Pancreas (tissue), 10 donors: ENCODE data around the gene FRYL. TPM values are rescaled to one million over a fixed set of nuclear protein-coding genes. Genes with fewer than 3 reads are reported as not detected.

Experiments
- ATAC-seq, 4 donors: fragments of 200-7000 bp; cut with Tn5 transposase; one replicate each; pipeline versions ENCODE4 v1.8.0 to v1.9.1; 2020; ENCODE audit warnings: mild to moderate bottlenecking in 4 of 4, moderate library complexity in 4 of 4
- DNase-seq, 6 donors: peaks; one replicate each; pipeline ENCODE4 v3.0.0-alpha.2; 2020
- FAIRE-seq: peaks from 2 replicates; lab custom pipeline; 2012; peaks lifted over from hg19 to GRCh38; lab: Jason Lieb, UNC
- H3K27ac ChIP-seq, 4 donors: fragments of 200-600 bp; sonication (generic); 1 replicate in 3 of 4; 2 replicates in 1 of 4; pipeline versions ENCODE4 v1.5.0 to v1.8.0; 2020
- H3K27me3 ChIP-seq, 4 donors: fragments of 200-600 bp; one replicate each; pipeline ENCODE4 v1.8.0; 2021
- H3K36me3 ChIP-seq, 3 donors: fragments of 200-600 bp; sonication (generic) in 1 of 3; one replicate each; pipeline versions ENCODE4 v1.5.0 to v1.8.0; 2020 to 2021
- H3K4me1 ChIP-seq, 3 donors: fragments of 200-600 bp; one replicate each; pipeline ENCODE4 v1.8.0; 2021
- H3K4me3 ChIP-seq, 4 donors: fragments of 200-600 bp; sonication (generic) in 2 of 4; one replicate each; pipeline versions ENCODE4 v1.5.0 to v1.8.0; 2020 to 2021
- H3K9me3 ChIP-seq, 4 donors: fragments of 200-600 bp; one replicate each; pipeline ENCODE4 v1.8.0; 2021
- CTCF ChIP-seq, 4 donors: fragments of 200-600 bp; sonication (generic) in 3 of 4; IDR thresholded peaks; one replicate each; pipeline versions ENCODE4 v1.5.0 to v1.8.0; 2021; ENCODE audit warnings: antibody characterized with exemption in 4 of 4
- WGBS, 2 donors: extraction: QIAGEN DNeasy Blood & Tissue Kit; methylation state at CpG; one replicate each; pipeline ENCODE4 v1.1.7; 2013; 5-methylcytosine and 5-hydroxymethylcytosine counted together
- intact Hi-C, 3 donors: fragments of 100-400 bp; cut with DNase I; formaldehyde crosslinking; loops; one replicate each; pipeline versions ENCODE4 v1.11.1 to v1.14.2; 2022
- polyA plus RNA-seq, 2 donors: library from polyadenylated mRNA; stranded (reverse); fragments of 200-250 nt; gene quantifications; one replicate each; pipeline ENCODE4 v1.2.3, GENCODE V29; 2013
- total RNA-seq, 6 donors: library from RNA; stranded (reverse); fragmentation: NEBNext Ultra II Directional in 4 of 6; extraction: Animal tissue kit (Norgen Biotek cat#: 25700) in 4 of 6; gene quantifications; one replicate each; pipeline versions ENCODE4 v1.2.1 to v1.2.4, GENCODE V29; 2021 to 2023
- donor health status: healthy with polysubstance abuse.
- donor health status: DM: no; HTN: no; CAD: no; lungs with moderate emphysema.
- donor health status: DM: no; HTN: no; CAD: no.
- donor health status: control.
- donor health status: control.
- donor health status: Bipolar disorder and iron deficiency.
- donor health status: DM: yes; HTN: yes; CAD: no.
- donor health status: DM: no; HTN: no; CAD: no.
- donor health status: DM: no; HTN: no; CAD: no.
- donor health status: DM: yes; HTN: yes; CAD: no.

Gene FRYL
- total and polyA plus RNA-seq, 8 donors: 9.1 to 38.7 (median 20.7) TPM

DNA sequence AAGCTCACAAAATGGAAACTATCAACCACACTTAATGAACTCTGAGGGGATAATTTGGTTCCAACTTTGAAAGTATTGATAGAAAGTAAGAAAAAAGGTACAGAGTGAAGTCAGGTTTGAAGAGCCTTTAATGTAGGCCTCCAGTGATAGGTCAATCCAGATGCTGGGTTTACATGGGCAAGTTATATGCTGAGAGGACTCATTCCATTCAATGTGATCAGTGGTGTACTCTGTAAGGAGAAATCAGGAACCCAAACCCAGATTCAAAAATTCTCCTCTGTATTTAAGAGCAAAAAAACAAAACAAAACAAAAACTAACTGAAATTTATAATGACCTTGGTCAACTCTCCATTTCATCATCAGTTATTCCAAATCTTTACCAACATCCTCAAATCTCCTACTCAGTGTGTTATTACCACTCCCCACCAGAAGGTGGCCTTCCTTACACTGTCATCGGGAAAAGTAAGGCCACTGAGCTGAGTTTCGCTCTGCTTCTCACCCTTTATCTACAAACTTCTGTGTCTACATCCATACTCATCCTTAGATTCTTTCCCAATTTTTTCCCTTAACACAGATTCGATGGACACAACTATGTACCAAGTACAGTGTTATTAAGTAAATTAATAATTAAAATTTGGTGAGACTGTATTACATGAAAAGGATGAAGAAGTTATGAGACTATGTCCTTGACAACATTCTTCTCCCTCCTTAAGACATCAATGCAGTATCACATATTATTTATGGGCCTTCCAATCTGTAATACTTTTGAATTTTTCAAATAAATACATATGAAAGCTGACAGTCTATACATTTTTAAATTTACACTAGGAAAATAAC, 201.7 kb downstream of the FRYL start:
- intact Hi-C loops: no loop called here
- H3K36me3 ChIP-seq: peaks cover 0 to 12% (median 6%) of the 10 kb centered on the region in 3 donors
- H3K27ac ChIP-seq: no peak overlapping the region
- no peaks in the 10 kb centered on the region for H3K27me3 ChIP-seq
- H3K4me1 ChIP-seq: no peaks in the 10 kb centered on the region
- 1 to 3% methylated on average over 3 of the region's 3 CpGs for WGBS, 2 donors
- FAIRE-seq: peak; percentile 93
- peak in 3 of 6 donors; percentile 32 to 61 (median 39) for DNase-seq
- no peaks in the 10 kb centered on the region for H3K9me3 ChIP-seq
- peak; percentile 61 to 80 (median 73) for TF ChIP-seq CTCF (IDR thresholded peaks at IDR 0.05)
- ATAC-seq: peak; percentile 93 to 99 (median 98)
- H3K4me3 ChIP-seq: no peak overlapping the region

GRCh38 chr4:48575964-48576363, 204.1 kb downstream of the FRYL start:
- Histone ChIP-seq H3K27me3 (no peaks in the 10 kb centered on the region), H3K27ac (no peak overlapping the region), H3K9me3 (no peaks in the 10 kb centered on the region), H3K4me1 (no peaks in the 10 kb centered on the region), H3K36me3 (peaks cover 0 to 6% (median 0%) of the 10 kb centered on the region in 3 donors), H3K4me3 (no peak overlapping the region)
- TF ChIP-seq CTCF (IDR thresholded peaks at IDR 0.05): no peak
- DNase-seq: no peak
- no peak for FAIRE-seq
- intact Hi-C loops: no loop called here
- WGBS, 2 donors: 87 to 90% methylated on average over 6 of the region's 6 CpGs
- no peak for ATAC-seq

DNA sequence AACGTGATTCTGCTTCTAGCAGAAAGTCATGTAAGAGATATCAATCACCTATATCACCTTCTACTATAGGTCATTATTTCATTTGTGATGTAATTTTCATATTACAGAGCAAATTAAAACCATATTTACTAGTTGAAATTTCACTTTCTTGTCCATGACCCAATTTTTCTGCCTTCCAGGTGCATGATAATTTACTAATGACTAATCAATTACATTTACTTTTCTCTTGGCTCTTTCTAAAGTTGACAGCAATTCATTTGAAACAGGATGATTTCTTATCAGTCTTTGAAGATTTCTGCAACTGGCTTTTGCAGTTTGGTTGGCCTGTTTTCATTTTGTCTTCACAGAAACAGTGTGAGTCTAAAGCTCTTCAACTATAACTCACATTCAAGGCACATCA, 208.6 kb downstream of the FRYL start:
- DNase-seq (no peak), FAIRE-seq (no peak), ATAC-seq (no peak)
- no peak overlapping the region for H3K27ac ChIP-seq
- no peaks in the 10 kb centered on the region for H3K9me3 ChIP-seq
- H3K4me1 ChIP-seq: no peaks in the 10 kb centered on the region
- intact Hi-C loops: loop anchor here in 1 of 3 donors (5.0 kb wide), 1 partner anchor 391 kb away; no protein-coding TSS in a partner anchor
- H3K36me3 ChIP-seq: peaks cover 0 to 15% (median 0%) of the 10 kb centered on the region in 3 donors
- H3K4me3 ChIP-seq: no peak overlapping the region
- 65 to 76% methylated on average over 1 of the region's 1 CpG for WGBS, 2 donors
- TF ChIP-seq CTCF (IDR thresholded peaks at IDR 0.05): no peak
- no peaks in the 10 kb centered on the region for H3K27me3 ChIP-seq

DNA sequence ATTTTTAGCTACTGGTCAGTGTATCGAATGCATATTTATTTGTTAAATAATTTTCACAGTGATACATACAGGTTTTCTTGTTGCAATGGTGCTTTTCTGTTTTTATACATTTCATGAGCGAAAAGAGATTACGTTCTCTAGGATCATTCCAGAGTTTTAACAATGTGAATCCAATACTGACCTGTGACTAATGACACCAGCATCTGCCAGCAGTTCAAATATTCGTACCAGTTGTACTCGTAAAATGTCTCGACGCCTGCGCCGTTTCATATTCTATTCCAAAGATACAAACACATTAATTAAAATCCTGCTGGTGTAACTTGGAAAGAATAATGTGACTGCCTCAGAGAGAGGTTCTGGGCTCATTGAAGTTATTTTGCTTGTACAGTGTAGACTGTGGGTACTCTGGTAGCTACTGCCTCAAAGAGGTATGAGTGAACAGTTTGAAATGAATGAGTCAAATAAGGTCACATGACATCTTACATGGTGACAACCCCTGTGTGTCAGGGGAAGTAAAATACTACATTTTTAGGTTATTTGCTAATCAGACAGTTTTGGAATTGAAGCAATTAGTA, 209.3 kb downstream of the FRYL start:
- DNase-seq (no peak), FAIRE-seq (no peak), ATAC-seq (no peak)
- Histone ChIP-seq H3K4me1 (no peaks in the 10 kb centered on the region), H3K4me3 (no peak overlapping the region), H3K36me3 (peaks cover 0 to 15% (median 0%) of the 10 kb centered on the region in 3 donors), H3K9me3 (no peaks in the 10 kb centered on the region), H3K27me3 (no peaks in the 10 kb centered on the region), H3K27ac (no peak overlapping the region)
- TF ChIP-seq CTCF (IDR thresholded peaks at IDR 0.05): no peak
- WGBS, 2 donors: 93 to 94% methylated on average over 9 of the region's 9 CpGs
- intact Hi-C loops: loop anchor here in 1 of 3 donors (5.0 kb wide), 1 partner anchor 392 kb away; no protein-coding TSS in a partner anchor
